HCT116 (cell line): ENCODE data around the gene RSAD2. TPM values are rescaled to one million over a fixed set of nuclear protein-coding genes. Genes with fewer than 3 reads are reported as not detected.

Experiments
- ATAC-seq: fragments of 200-7000 bp; cut with Tn5 transposase; 2 replicates; pipeline ENCODE4 v1.9.1; 2020; ENCODE audit warnings: mild to moderate bottlenecking, moderate library complexity
- BruUV-seq: library from RNA; stranded (reverse); fragments of 400-500 nt; replicated peaks from 2 replicates; lab custom pipeline; 2021; lab: Mats Ljungman, UMichigan
- CTCF ChIA-PET: fragments of 300-600 bp; sonication (Branson Sonifier 250); formaldehyde crosslinking; loops from one replicate; lab custom pipeline; 2021; ENCODE audit warnings: antibody characterized with exemption; lab: Charles Lee
- POLR2A ChIA-PET: fragments of 300-600, 350-600 bp; sonication (Branson Sonifier 250); formaldehyde crosslinking; loops from one replicate; lab custom pipeline; 2021; ENCODE audit warnings: antibody characterized with exemption; lab: Charles Lee
- RAD21 ChIA-PET, 2 experiments: fragments of 300-600 bp; sonication (Branson Sonifier 250); formaldehyde crosslinking; loops; one replicate each; lab custom pipeline; 2023; ENCODE audit warnings: low total read pairs in 2 of 2; ENCODE audit not compliant: uncharacterized antibody in 2 of 2, unreplicated experiment in 2 of 2, low non-redundant PET in 1 of 2; lab: Charles Lee
- DNase-seq: peaks from one replicate; pipeline ENCODE4 v3.0.0-alpha.2; 2010; ENCODE audit warnings: low read depth, low spot score
- H2AFZ ChIP-seq: fragments of 200-600 bp; shearing (Covaris generic), sonication (generic); 2 replicates; pipeline ENCODE4 v1.6.1; 2017; ENCODE audit warnings: low read depth, mixed run types, mixed read lengths, antibody characterized with exemption, low read length; ENCODE audit not compliant: poor library complexity, severe bottlenecking
- H3K27ac ChIP-seq: 2 replicates; pipeline ENCODE4 v1.5.1; 2012; ENCODE audit warnings: low read depth, low read length
- H3K27me3 ChIP-seq: fragments of 200-600 bp; sonication (generic); 2 replicates; pipeline ENCODE4 v1.6.1; 2016; ENCODE audit warnings: mixed run types, low read length, mixed read lengths; ENCODE audit not compliant: insufficient read depth
- H3K36me3 ChIP-seq, 2 experiments: fragments of 200-500 bp in 1 of 2; fragments of 200-600 bp in 1 of 2; sonication (Bioruptor generic) in 1 of 2; sonication (generic) in 1 of 2; 2 replicates each; pipeline versions ENCODE4 v1.5.1 to v1.6.1; 2014 to 2016; ENCODE audit warnings: low read length in 2 of 2, inconsistent platforms in 1 of 2, mixed read lengths in 1 of 2, mixed run types in 1 of 2; ENCODE audit not compliant: insufficient read depth in 2 of 2, control insufficient read depth in 1 of 2
- H3K4me1 ChIP-seq, 2 experiments: fragments of 200-600 bp in 1 of 2; sonication (generic) in 1 of 2; 2 replicates each; pipeline versions ENCODE4 v1.5.1 to v1.6.1; 2012 to 2017; ENCODE audit warnings: low read length in 2 of 2, inconsistent platforms in 1 of 2, mild to moderate bottlenecking in 1 of 2, mixed read lengths in 1 of 2, mixed run types in 1 of 2, moderate library complexity in 1 of 2; ENCODE audit not compliant: insufficient read depth in 2 of 2, control insufficient read depth in 1 of 2
- H3K4me2 ChIP-seq: fragments of 200-600 bp; sonication (generic); 2 replicates; pipeline ENCODE4 v1.6.1; 2017; ENCODE audit warnings: mixed run types, low read length, mixed read lengths
- H3K4me3 ChIP-seq, 2 experiments: fragments of 200-600 bp in 1 of 2; sonication (generic) in 1 of 2; replicated peaks in 1 of 2; 2 replicates each; pipeline ENCODE4 v1.5.1; 2011 to 2016; ENCODE audit warnings: low read length in 2 of 2, control low read depth in 1 of 2, low read depth in 1 of 2, mild to moderate bottlenecking in 1 of 2, mixed read lengths in 1 of 2, mixed run types in 1 of 2
- H3K79me2 ChIP-seq: fragments of 200-600 bp; sonication (generic); 2 replicates; pipeline ENCODE4 v1.6.1; 2017; ENCODE audit warnings: mild to moderate bottlenecking, mixed run types, low read length, moderate library complexity, mixed read lengths; ENCODE audit not compliant: insufficient read depth
- H3K9ac ChIP-seq: fragments of 200-600 bp; sonication (generic); 2 replicates; pipeline ENCODE4 v1.6.1; 2016; ENCODE audit warnings: low read length, mixed read lengths
- H3K9me2 ChIP-seq: fragments of 200-600 bp; sonication (generic), shearing (Covaris generic); 2 replicates; pipeline ENCODE4 v1.6.1; 2017; ENCODE audit warnings: mixed run types, mild to moderate bottlenecking, moderate library complexity; ENCODE audit not compliant: insufficient read depth
- H3K9me3 ChIP-seq, 2 experiments: fragments of 200-500 bp in 1 of 2; fragments of 200-600 bp in 1 of 2; sonication (Bioruptor generic) in 1 of 2; sonication (generic) in 1 of 2; 2 replicates each; pipeline ENCODE4 v1.6.1; 2014 to 2017; ENCODE audit warnings: low read length in 2 of 2, mixed read lengths in 2 of 2, inconsistent platforms in 1 of 2, low read depth in 1 of 2, mild to moderate bottlenecking in 1 of 2, mixed run types in 1 of 2, moderate library complexity in 1 of 2; ENCODE audit not compliant: control insufficient read depth in 1 of 2, insufficient read depth in 1 of 2
- H4K20me1 ChIP-seq: fragments of 200-600 bp; sonication (generic), shearing (Covaris generic); 2 replicates; pipeline ENCODE4 v1.6.1; 2017; ENCODE audit warnings: mixed run types, mild to moderate bottlenecking, moderate library complexity; ENCODE audit not compliant: insufficient read depth
- CBX3 ChIP-seq: IDR thresholded peaks from 2 replicates; pipeline ENCODE4 v1.6.1; 2012; ENCODE audit warnings: low read depth
- CEBPB ChIP-seq: IDR thresholded peaks from 2 replicates; pipeline ENCODE4 v1.6.1; 2012; ENCODE audit warnings: low read depth
- EGR1 ChIP-seq: IDR thresholded peaks from 2 replicates; pipeline ENCODE4 v1.6.1; 2012; ENCODE audit warnings: low read depth
- ELF1 ChIP-seq: IDR thresholded peaks from 2 replicates; pipeline ENCODE4 v1.6.1; 2012; ENCODE audit warnings: low read depth, borderline replicate concordance
- EZH2phosphoT487 ChIP-seq: fragments of 200-600 bp; IDR thresholded peaks from 2 replicates; pipeline ENCODE4 v1.6.1; 2018; ENCODE audit warnings: antibody characterized with exemption, borderline replicate concordance
- FOSL1 ChIP-seq: IDR thresholded peaks from 2 replicates; pipeline ENCODE4 v1.6.1; 2012; ENCODE audit warnings: low read depth
- JUND ChIP-seq: IDR thresholded peaks from 2 replicates; pipeline ENCODE4 v1.6.1; 2012
- POLR2A ChIP-seq: IDR thresholded peaks from 2 replicates; pipeline ENCODE4 v1.7.0; 2011; ENCODE audit warnings: borderline replicate concordance; ENCODE audit not compliant: insufficient read depth, insufficient read length; ENCODE audit errors: extremely low read depth
- POLR2AphosphoS5 ChIP-seq: IDR thresholded peaks from 2 replicates; pipeline ENCODE4 v1.6.1; 2011; ENCODE audit warnings: mild to moderate bottlenecking, low read depth, low read length, moderate library complexity
- RAD21 ChIP-seq: IDR thresholded peaks from 2 replicates; pipeline ENCODE4 v1.6.1; 2012; ENCODE audit warnings: low read depth, mild to moderate bottlenecking
- SIN3A ChIP-seq: IDR thresholded peaks from 2 replicates; pipeline ENCODE4 v1.6.1; 2012; ENCODE audit warnings: low read depth
- SRF ChIP-seq: IDR thresholded peaks from 2 replicates; pipeline ENCODE4 v1.6.1; 2012; ENCODE audit warnings: low read depth
- YY1 ChIP-seq: IDR thresholded peaks from 2 replicates; pipeline ENCODE4 v1.6.1; 2011; ENCODE audit warnings: low read length, low read depth, moderate library complexity, mild to moderate bottlenecking; ENCODE audit not compliant: insufficient replicate concordance; ENCODE audit errors: extremely low read depth
- ZFX ChIP-seq: fragments of 450-650 bp; IDR thresholded peaks from 2 replicates; pipeline ENCODE4 v1.6.1; 2017
- ZNF274 ChIP-seq: fragments of 200-500 bp; sonication (Bioruptor generic); IDR thresholded peaks from 2 replicates; pipeline ENCODE4 v1.6.1; 2014; ENCODE audit warnings: mild to moderate bottlenecking, low read depth, low read length, inconsistent platforms
- intact Hi-C: fragments of 100-400 bp; cut with micrococcal nuclease; formaldehyde crosslinking; loops from 2 replicates; pipeline ENCODE4 v1.10.0; 2022
- total RNA-seq: library from RNA; stranded (reverse); gene quantifications from one replicate; pipeline ENCODE4 v1.2.1, GENCODE V29; 2021; ENCODE audit not compliant: unreplicated experiment
- TF ChIP-seq, protein P1 (sequence below): IDR thresholded peaks from 2 replicates; pipeline ENCODE4 v1.6.1; 2011; ENCODE audit warnings: mild to moderate bottlenecking, low read length, moderate library complexity; ENCODE audit not compliant: insufficient replicate concordance; ENCODE audit errors: extremely low read depth
- TF ChIP-seq, protein P2 (sequence below): IDR thresholded peaks from 2 replicates; pipeline ENCODE4 v1.6.1; 2012
- TF ChIP-seq, protein P3 (sequence below): IDR thresholded peaks from 2 replicates; pipeline ENCODE4 v1.6.1; 2012

RSAD2 gene
- total RNA-seq, 1 experiment from 2014 or later, result not detected

DNA sequence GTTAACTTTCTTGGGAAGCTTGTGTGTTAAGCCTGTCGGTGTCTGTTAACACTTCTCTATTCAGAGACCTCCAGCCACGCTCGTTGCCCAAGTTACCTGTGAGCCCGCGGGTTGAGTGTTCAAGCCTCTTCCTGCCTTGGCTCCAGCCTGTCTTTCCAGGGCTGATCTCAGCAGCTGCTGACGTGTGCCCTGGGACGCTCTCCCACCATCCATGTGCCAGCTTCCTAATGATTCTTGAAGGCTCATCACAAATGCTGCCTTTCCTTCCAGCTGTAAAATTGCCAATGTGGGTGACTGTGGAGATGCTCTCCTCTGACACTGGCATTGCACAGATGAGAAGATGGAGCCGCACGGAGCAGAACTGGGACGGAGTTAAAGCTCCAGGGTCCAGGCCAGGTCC lies 45.7 kb downstream of the RSAD2 start (continued):
- TF ChIP-seq, protein P1, sequence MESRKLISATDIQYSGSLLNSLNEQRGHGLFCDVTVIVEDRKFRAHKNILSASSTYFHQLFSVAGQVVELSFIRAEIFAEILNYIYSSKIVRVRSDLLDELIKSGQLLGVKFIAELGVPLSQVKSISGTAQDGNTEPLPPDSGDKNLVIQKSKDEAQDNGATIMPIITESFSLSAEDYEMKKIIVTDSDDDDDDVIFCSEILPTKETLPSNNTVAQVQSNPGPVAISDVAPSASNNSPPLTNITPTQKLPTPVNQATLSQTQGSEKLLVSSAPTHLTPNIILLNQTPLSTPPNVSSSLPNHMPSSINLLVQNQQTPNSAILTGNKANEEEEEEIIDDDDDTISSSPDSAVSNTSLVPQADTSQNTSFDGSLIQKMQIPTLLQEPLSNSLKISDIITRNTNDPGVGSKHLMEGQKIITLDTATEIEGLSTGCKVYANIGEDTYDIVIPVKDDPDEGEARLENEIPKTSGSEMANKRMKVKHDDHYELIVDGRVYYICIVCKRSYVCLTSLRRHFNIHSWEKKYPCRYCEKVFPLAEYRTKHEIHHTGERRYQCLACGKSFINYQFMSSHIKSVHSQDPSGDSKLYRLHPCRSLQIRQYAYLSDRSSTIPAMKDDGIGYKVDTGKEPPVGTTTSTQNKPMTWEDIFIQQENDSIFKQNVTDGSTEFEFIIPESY, result no peak
- TF ChIP-seq ZNF274, result no peak
- TF ChIP-seq POLR2AphosphoS5, result no peak
- no peak for TF ChIP-seq CBX3

DNA sequence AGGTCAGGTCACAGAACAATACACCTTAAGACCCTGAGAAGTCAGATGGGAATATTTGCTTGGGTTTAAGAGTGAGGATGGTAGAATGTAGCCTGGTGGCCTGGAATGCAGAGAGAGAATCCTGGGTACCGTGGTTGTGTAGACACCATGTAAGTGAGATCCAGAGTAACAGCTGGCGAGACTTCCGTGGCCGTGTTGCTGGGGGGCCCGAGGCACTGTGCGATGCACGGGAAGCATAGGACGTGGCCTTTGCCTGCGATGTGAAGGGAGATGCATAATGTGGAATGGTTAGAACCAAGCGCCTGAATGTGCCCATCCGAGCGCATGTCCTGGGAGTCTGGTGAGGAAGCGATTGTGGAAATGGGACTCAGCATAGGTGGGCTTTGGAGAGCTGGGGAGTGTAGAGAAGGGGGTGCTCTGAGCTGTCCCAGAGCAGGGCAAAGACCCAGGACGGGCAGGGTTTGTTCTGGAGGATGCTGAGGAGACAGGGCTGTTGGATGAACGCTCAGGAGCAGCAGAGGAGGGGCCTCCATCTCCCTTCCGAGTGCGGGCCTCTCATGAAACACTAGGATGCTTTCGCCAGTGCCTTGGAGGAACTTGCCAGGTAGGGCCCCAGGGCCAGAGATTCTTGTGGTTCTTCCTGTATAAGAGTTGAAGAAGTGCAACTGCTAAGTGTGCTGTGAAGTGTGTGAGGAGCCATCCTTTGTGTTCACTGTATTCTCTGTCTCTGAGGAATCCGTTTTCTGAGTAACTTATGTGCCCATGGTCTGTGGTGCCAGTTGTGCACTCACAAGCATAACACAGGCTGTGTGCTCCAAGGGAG lies 46.7 kb downstream of the RSAD2 start:
- Histone ChIP-seq H3K9me3 (no peaks in the 10 kb centered on the region), H2AFZ (no peak overlapping the region), H3K9ac (no peak overlapping the region), H3K27me3 (no peaks in the 10 kb centered on the region), H3K79me2 (peaks cover 3% of the 10 kb centered on the region), H3K27ac (no peak overlapping the region), H4K20me1 (no peaks in the 10 kb centered on the region), H3K4me3 (no peak overlapping the region), H3K9me2 (no peaks in the 10 kb centered on the region), H3K4me2 (no peak overlapping the region), H3K36me3 (no peaks in the 10 kb centered on the region), H3K4me1 (peaks cover 3 to 7% of the 10 kb centered on the region in 2 experiments; a peak in 3 of 4 replicates)
- no TSS peak for BruUV-seq
- CTCF ChIA-PET, result no interaction called here
- no peak for ATAC-seq
- RAD21 ChIA-PET, result no interaction called here
- no peak for DNase-seq
- POLR2A ChIA-PET, result no interaction called here
- intact Hi-C loops, result no loop called here
- TF ChIP-seq CEBPB (no peak), ZFX (no peak), POLR2AphosphoS5 (no peak), RAD21 (no peak), POLR2A (no peak), JUND (no peak), SRF (no peak), ELF1 (no peak), YY1 (no peak), EZH2phosphoT487 (no peak), CBX3 (no peak), SIN3A (no peak), FOSL1 (no peak), EGR1 (no peak)
- TF ChIP-seq, protein P1, result no peak
- TF ChIP-seq, protein P2, sequence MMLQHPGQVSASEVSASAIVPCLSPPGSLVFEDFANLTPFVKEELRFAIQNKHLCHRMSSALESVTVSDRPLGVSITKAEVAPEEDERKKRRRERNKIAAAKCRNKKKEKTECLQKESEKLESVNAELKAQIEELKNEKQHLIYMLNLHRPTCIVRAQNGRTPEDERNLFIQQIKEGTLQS, result no peak
- TF ChIP-seq, protein P3, sequence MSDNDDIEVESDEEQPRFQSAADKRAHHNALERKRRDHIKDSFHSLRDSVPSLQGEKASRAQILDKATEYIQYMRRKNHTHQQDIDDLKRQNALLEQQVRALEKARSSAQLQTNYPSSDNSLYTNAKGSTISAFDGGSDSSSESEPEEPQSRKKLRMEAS, result no peak
